Neural progenitor cell (in vitro differentiated cells): ENCODE data around the gene FAM180A.

ENCODE experiments used
- EZH2 ChIP-seq: fragments of 200-600 bp; sonication (generic); IDR thresholded peaks from 2 replicates; pipeline ENCODE4 v1.6.1; 2017; ENCODE audit warnings: antibody characterized with exemption, mild to moderate bottlenecking, moderate library complexity
- TF ChIP-seq, protein P1 (sequence below): fragments of 200-600 bp; sonication (generic); IDR thresholded peaks from 2 replicates; pipeline ENCODE4 v1.5.1; 2017; ENCODE audit warnings: antibody characterized with exemption, mild to moderate bottlenecking

DNA sequence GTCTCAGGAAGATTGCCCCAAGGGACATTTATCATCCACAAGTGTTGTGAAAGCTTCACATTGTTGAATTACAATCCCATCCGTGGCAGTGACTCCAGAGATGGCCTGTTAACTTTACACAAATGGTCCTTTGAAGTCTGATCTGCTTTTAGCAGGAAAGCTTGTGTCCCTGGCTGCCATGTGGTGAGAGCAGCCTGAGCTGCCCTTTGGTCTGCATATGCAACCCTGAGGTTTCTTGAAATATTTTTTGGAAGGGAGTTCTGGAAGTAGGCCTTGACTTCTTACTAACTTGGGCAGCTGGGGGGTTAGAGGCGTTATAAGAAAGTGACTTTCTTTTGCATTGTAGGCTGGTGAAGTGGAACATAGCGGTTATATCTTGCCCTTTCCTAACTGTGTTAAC, 41.3 kb upstream of the FAM180A start:
- TF ChIP-seq, protein P1, sequence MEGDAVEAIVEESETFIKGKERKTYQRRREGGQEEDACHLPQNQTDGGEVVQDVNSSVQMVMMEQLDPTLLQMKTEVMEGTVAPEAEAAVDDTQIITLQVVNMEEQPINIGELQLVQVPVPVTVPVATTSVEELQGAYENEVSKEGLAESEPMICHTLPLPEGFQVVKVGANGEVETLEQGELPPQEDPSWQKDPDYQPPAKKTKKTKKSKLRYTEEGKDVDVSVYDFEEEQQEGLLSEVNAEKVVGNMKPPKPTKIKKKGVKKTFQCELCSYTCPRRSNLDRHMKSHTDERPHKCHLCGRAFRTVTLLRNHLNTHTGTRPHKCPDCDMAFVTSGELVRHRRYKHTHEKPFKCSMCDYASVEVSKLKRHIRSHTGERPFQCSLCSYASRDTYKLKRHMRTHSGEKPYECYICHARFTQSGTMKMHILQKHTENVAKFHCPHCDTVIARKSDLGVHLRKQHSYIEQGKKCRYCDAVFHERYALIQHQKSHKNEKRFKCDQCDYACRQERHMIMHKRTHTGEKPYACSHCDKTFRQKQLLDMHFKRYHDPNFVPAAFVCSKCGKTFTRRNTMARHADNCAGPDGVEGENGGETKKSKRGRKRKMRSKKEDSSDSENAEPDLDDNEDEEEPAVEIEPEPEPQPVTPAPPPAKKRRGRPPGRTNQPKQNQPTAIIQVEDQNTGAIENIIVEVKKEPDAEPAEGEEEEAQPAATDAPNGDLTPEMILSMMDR = no peak
- TF ChIP-seq EZH2 = no peak
